Hematopoietic multipotent progenitor cell treated with erythropoietin and hydrocortisone succinate and interleukin-3 and kit ligand, for 6 days (in vitro differentiated cells): ENCODE data around the gene IPO11.
"Not testable (repeated sequence)": the region's sequence is repeated elsewhere in the genome, so short reads cannot be mapped to it uniquely, and the experiment has no call there.

Experiments used
- DNase-seq: peaks from one replicate; pipeline ENCODE4 v3.0.0-alpha.2; 2015

Gene IPO11

DNA sequence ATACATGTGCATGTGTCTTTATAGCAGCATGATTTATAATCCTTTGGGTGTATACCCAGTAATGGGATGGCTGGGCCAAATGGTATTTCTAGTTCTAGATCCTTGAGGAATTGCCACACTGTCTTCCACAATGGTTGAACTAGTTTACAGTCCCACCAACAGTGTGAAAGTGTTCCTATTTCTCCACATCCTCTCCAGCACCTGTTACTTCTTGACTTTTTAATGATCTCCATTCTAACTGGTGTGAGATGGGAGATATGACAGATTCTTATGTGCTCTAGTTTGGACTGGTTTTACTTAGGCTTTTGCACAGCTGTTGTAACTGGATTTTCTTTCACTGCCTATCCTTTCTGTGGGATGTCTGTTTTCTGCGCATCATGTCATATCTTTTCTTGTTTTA, 108.2 kb downstream of the IPO11 start:
- not testable (repeated sequence) for DNase-seq

DNA sequence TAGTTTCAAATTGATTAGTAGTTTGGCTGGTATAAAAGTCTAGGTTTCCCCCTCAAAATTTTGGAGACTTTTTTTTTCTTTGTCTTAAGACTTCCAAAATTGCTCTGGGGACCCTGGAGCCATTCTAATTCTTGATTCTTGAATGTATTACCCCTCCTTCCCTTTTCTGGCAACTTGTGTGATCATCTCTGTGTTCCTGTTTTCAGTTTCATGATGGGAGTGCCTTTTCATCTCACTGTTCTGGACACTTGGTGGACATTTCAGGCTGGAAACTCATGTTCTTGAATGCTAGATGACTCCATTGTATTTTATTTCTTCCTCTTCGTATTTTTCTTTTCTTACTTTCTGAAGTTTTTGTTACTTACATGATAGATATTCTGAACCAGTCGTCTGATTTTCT, 108.8 kb downstream of the IPO11 start:
- DNase-seq, result peak; percentile 29

DNA sequence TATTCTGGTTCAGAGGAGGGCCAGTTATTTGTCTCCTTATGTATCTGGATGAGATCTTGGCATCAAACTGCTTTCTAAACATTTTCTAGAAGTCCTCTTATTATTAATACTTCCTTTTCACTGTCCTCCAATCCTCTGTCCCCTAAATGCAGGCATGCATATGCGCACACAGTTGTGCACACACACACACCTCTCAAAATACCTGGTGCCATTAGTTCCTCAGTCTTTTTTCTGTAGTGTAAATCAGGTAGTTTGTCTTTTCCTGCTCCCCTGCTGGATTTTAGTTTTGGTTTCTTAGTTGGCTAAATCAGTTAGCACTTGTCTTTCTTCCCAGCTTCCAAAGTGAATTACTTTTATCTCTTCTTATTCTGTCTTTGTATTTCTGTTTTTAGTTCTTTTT, 110.2 kb downstream of the IPO11 start:
- no peak for DNase-seq

GRCh38 chr5:62533597-62533996, 121.0 kb downstream of the IPO11 start:
- DNase-seq, result no peak

DNA sequence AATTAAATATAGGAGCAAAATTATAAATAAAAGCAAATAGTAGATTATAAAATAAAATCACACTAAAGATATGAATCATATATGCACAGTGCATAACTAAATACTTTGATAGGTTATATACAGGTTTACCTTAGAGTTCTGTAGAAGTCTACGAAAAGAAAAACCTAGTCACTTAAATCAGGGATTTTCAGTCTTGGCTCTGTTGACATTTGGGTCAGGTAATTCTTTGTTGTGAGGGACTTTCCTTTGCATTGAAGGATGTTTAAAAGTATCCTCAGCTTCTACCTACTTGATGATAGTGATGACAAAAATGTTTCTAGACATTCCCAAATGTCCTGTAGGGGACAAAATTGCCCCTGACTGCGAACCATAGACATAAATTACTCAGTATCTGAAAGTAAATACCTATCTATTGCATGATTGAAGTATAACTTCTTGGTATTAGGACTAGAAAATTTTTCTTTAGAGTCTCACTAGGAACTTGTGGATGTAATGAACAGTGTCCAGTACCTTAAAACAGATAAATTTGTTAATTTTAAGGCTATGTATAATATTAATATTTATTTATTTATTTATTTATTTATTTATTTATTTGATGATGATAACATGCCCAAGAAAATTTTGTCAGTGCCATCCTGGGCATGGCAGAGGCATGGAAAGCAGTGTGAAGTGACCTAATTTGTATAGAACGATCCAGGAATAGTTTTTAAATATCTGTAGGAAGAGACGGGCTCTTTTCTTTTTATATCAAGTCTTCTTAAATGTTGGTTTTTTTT, 122.1 kb downstream of the IPO11 start:
- DNase-seq, result no peak

- DNase-seq, result no peak
Observed at GRCh38 chr5:62536232-62536631, 123.7 kb downstream of the IPO11 start.

GRCh38 chr5:62536783-62537182, 124.2 kb downstream of the IPO11 start:
- DNase-seq, result no peak

GRCh38 chr5:62538017-62538942, 125.7 kb downstream of the IPO11 start:
- peak; percentile 69 for DNase-seq

DNA sequence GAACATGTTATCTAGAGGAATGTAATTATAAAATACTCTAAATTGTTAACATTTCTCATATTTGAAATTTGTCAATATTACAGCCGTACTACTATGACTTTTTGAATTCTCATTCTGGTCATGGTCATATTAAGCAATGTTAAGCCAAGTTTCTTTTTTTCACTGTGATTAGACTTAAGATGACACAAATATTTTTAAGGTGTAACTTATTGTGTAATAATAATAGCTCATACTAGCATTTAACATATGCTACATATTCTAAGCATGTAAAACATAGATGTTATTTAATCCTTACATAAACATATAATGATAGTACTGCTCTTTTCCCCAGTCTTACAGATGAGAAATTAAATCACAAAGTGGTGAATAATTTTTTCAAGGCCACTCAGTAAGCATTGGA, 130.2 kb downstream of the IPO11 start:
- no peak for DNase-seq

DNA sequence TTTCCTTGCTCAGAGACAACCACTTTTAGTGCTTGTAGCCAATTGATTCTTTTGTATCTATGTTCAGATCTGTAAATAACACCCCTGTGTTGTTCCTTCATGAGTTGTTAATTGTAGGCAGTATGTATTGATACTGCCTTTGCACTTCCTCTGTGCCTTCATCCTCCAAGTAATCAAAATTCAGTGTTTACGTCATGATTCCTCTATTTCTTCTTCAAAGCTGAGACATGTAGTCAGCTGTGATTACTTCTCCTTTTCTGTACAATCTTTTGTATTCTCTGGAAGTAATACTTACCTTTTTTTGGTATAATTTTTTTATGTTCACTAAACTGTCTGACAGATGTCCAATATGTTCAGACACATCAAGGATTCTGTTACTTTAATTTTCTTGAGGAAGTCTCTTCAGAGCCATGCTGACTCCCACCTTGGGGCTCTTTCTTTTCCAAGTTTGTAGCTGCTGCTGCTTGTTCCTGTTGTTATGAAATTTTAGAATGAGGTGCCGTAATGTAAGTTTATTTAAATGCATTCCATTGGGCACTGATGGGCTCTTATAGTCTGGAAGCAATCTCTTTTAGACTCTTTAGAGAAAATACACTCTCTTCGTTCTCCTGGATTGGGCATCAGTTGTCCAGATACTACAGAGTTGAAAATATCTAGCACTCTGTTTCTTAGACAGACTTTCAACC, 135.5 kb downstream of the IPO11 start:
- no peak for DNase-seq

DNA sequence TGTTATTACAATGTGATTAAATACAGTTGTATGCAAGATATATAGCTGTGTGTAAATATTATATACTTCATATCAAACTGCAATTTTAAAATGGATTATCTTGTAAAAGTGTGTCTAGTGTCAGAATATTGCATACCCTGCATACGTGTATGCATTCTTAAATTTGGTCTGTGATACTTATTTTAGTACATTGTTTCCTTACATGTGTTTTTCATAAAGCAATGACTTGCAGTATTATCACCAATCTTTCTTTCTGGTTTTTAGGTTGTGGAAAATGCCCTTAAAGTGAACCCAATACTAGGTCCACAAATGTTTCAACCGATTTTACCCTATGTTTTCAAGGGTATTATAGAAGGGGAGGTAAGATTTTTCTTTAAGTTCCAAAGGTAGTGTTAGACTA, 137.5 kb downstream of the IPO11 start:
- DNase-seq, result no peak

- DNase-seq, result no peak
Observed at GRCh38 chr5:62555930-62556329, 143.4 kb downstream of the IPO11 start.

- DNase-seq, result no peak
Observed at GRCh38 chr5:62558941-62559340, 146.4 kb downstream of the IPO11 start.

GRCh38 chr5:62560786-62561185, 148.2 kb downstream of the IPO11 start:
- no peak for DNase-seq

- no peak for DNase-seq
Observed at GRCh38 chr5:62561896-62562295, 149.3 kb downstream of the IPO11 start.

GRCh38 chr5:62562867-62563266, 150.3 kb downstream of the IPO11 start:
- DNase-seq, result no peak

GRCh38 chr5:62564101-62564500, 151.5 kb downstream of the IPO11 start:
- DNase-seq, result no peak

GRCh38 chr5:62565740-62566139, 153.2 kb downstream of the IPO11 start:
- DNase-seq, result not testable (repeated sequence)

DNA sequence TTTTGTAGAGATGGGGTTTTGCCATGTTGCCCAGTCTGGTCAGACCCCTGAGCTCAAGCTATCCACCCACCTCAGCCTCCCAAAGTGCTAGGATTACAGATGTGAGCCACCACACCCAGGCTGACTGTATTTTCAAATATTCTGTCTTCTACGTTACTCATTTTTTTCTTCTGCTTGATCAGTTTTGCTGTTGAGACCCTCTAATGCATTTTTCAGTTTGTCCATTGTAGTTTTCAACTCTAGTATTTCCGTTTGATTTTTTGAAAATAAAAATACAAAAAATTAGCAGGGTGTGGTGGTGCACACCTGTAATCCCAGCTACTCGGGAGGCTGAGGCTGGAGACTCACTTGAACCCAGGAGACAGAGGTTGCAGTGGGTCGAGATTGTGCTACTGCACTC, 155.6 kb downstream of the IPO11 start:
- DNase-seq, result no peak

DNA sequence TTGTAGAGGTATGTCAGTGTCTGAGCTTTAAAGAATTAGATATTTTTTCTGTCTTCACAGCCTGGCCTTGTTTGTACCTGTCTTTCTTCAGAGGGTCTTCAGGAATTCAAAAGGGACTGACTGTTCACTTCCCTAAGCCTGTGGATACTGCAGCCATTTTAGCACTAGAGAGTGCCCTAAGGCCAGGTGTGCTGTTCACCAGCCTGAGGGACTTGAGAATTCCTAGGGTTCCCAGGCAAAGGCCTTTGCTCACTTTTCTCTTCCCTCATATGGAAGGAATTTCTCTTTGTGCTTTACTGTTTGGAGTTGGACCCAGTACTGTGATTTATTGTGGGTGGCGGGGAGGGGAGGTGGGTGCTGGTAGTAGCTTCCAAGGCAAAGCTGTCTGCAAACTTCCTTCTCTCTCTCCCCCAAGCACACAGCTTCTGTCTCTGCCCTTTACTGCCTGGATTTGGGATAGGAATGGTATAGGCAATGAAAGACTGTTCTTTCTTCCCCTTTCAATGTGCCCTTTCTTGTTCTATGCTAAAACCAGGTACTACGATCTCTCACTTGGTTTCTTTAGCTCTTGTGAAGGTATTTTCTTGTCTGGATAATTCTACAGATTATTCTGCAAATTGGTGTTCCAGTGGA, 156.4 kb downstream of the IPO11 start:
- no peak for DNase-seq

DNA sequence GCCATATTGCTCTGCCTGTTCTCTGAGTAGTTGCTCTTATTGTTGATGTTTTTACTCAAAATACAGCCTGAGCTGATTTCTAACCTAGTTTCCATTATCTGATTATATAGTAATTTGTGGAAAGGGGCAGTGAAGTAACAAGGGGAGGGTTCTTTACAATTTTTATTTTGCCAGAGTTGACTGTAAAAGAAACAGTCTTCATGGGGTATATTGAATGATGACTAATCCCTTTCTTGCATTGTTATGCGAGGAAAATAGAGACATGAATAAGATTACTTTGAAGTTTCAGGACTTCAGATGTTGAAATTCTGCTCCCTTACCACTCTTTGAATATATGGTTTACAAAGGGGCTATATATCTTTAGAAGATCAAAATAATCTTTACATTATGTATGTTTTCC, 156.9 kb downstream of the IPO11 start:
- DNase-seq, result no peak

DNA sequence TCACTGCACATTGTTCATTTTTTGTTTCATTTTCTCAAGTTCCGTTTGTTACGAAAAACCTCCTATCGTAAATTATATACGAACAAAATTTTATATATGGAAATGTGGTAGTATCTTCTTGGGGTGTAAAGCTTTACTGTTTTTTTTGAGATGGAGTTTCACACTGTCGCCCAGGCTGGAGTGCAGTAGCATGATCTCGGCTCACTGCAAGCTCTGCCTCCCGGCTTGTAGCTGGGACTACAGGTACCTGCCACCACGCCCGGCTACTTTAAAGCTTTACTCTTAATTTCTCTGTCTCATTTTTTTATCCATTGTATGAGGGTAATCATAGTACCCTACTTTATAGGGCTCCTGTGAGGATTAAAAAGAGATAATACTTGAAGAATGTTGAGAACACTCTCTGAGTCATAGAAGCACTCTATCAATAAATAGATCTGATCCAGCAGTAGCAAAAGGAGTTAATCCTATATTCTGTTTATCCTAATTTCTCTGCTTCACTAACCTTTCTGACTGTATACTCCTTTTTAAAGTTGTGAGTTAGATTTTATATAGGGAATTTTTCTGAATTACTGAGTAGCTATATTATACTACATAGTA, 160.5 kb downstream of the IPO11 start:
- no peak for DNase-seq

DNA sequence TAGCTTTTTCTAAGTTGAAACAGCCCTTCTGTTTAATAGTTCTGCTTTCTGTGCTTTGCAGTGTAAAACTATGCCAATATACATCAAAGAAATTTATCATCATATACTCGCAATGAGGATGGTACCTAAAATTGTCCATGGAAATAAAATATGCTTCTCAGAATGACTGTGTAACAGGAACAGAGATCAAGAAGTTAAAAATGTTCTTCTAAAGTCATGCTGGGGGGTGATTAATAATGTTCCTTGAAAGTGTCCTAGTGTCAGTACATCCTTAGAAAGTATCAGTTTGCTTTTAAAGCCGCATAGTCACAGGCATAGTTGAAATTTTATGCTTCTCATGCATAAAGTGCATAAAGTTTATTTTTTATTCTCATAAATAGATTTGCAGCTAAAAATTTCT, 162.0 kb downstream of the IPO11 start:
- no peak for DNase-seq
